Testis (tissue), 3 donors: ENCODE measurements around the gene NHEJ1. TPM values are rescaled to one million over a fixed set of nuclear protein-coding genes. Genes with fewer than 3 reads are reported as not detected.

Source experiments
- DNase-seq: peaks from one replicate; pipeline ENCODE4 v3.0.0-alpha.2; 2019
- H3K27ac ChIP-seq, 2 donors: fragments of 200-600 bp; sonication (generic); one replicate each; pipeline ENCODE4 v1.5.1; 2019
- H3K27me3 ChIP-seq: fragments of 200-600 bp; sonication (generic); one replicate; pipeline ENCODE4 v1.5.1; 2019
- H3K36me3 ChIP-seq: fragments of 200-600 bp; sonication (generic); one replicate; pipeline ENCODE4 v1.5.1; 2017; ENCODE audit warnings: low read depth; ENCODE audit errors: missing control alignments
- H3K4me1 ChIP-seq: fragments of 200-600 bp; sonication (generic); one replicate; pipeline ENCODE4 v1.5.1; 2019
- H3K4me3 ChIP-seq, 2 donors: fragments of 200-600 bp; sonication (generic); one replicate each; pipeline ENCODE4 v1.5.1; 2017 to 2019
- H3K9me3 ChIP-seq: fragments of 200-600 bp; sonication (generic); one replicate; pipeline ENCODE4 v1.5.1; 2017
- CTCF ChIP-seq, 3 experiments: fragments of 450-650 bp in 2 of 3; fragments of 200-600 bp in 1 of 3; sonication (generic) in 1 of 3; IDR thresholded peaks; one replicate each; pipeline ENCODE4 v1.5.1; 2016 to 2019; ENCODE audit warnings: antibody characterized with exemption in 3 of 3, mild to moderate bottlenecking in 2 of 3, moderate library complexity in 1 of 3
- POLR2A ChIP-seq: fragments of 450-650 bp; IDR thresholded peaks from one replicate; pipeline ENCODE4 v1.6.1; 2017; ENCODE audit warnings: antibody characterized with exemption, mild to moderate bottlenecking, moderate library complexity
- WGBS, 2 donors: methylation state at CpG; one replicate each; pipeline ENCODE4 v1.1.5; 2018; 5-methylcytosine and 5-hydroxymethylcytosine counted together
- intact Hi-C: fragments of 100-400 bp; cut with DNase I; formaldehyde crosslinking; loops from one replicate; pipeline ENCODE4 v1.15.1; 2023; ENCODE audit warnings: low total_unique reads
- polyA plus RNA-seq: library from polyadenylated mRNA; stranded (reverse); fragments of 350-450 nt; fragmentation: Illumina TruSeq; extraction: RNeasy Lipid Tissue Mini Kit (QIAGEN cat#74804); gene quantifications from one replicate; pipeline ENCODE4 v1.2.3, GENCODE V29; 2014; ENCODE audit warnings: low read depth, low replicate concordance; ENCODE audit not compliant: insufficient read depth
- total RNA-seq, 2 donors: library from RNA; depleted of rRNA; stranded (reverse); fragments of >200 nt; gene quantifications; one replicate each; pipeline ENCODE4 v1.2.3, GENCODE V29; 2016

The NHEJ1 gene
- total and polyA plus RNA-seq, 3 donors from 2014 or later: 33.4 to 67.0 (median 38.5) TPM

GRCh38 chr2:219176818-219177551 is 16.4 kb upstream of the NHEJ1 start, which contains the start of gene CNPPD1:
Gene CNPPD1 (minus strand): TSS chr2:219176925. CDS start chr2:219176828, 97 bp downstream.
- Histone ChIP-seq H3K9me3 (no peaks in the 10 kb centered on the region), H3K4me3 (peak within 1 kb of the TSS; percentile 91 to 98), H3K36me3 (no peaks in the 10 kb centered on the region), H3K27me3 (no peaks in the 10 kb centered on the region), H3K4me1 (peaks cover 16% of the 10 kb centered on the region), H3K27ac (peak within 1 kb of the TSS; percentile 95 to 99)
- WGBS, 2 donors: 0 to 1% methylated on average over 17 to 56 of the region's 69 CpGs
- TF ChIP-seq POLR2A: peak; percentile 70
- TF ChIP-seq CTCF (IDR thresholded peaks at IDR 0.05): peak in 1 of 3 experiments; percentile 27
- intact Hi-C loops: no loop called here
- DNase-seq: peak; percentile 88

GRCh38 chr2:219175928-219176817 is 15.6 kb upstream of the NHEJ1 start:
- H3K4me3 ChIP-seq: peak overlapping the region; percentile 91 to 98
- intact Hi-C loops: no loop called here
- DNase-seq: peak; percentile 59
- H3K36me3 ChIP-seq: no peaks in the 10 kb centered on the region
- peaks cover 16% of the 10 kb centered on the region for H3K4me1 ChIP-seq
- H3K9me3 ChIP-seq: no peaks in the 10 kb centered on the region
- peak overlapping the region; percentile 95 to 99 for H3K27ac ChIP-seq
- no peak for TF ChIP-seq CTCF (IDR thresholded peaks at IDR 0.05)
- no peak for TF ChIP-seq POLR2A
- H3K27me3 ChIP-seq: no peaks in the 10 kb centered on the region
- 2 to 8% methylated on average over 11 to 43 of the region's 45 CpGs for WGBS, 2 donors

GRCh38 chr2:219175486-219175885 is 14.9 kb upstream of the NHEJ1 start:
- intact Hi-C loops: no loop called here
- WGBS, 2 donors: 81 to 83% methylated on average over 7 of the region's 7 CpGs
- TF ChIP-seq CTCF (IDR thresholded peaks at IDR 0.05): no peak
- TF ChIP-seq POLR2A: no peak
- Histone ChIP-seq H3K9me3 (no peaks in the 10 kb centered on the region), H3K4me1 (peaks cover 16% of the 10 kb centered on the region), H3K36me3 (no peaks in the 10 kb centered on the region), H3K4me3 (no peak overlapping the region), H3K27ac (peak overlapping the region; percentile 95 to 99), H3K27me3 (no peaks in the 10 kb centered on the region)
- DNase-seq: peak; percentile 7

GRCh38 chr2:219174801-219175200 is 14.2 kb upstream of the NHEJ1 start:
- Histone ChIP-seq H3K4me1 (peaks cover 16% of the 10 kb centered on the region), H3K27me3 (no peaks in the 10 kb centered on the region), H3K36me3 (no peaks in the 10 kb centered on the region), H3K9me3 (no peaks in the 10 kb centered on the region), H3K4me3 (no peak overlapping the region), H3K27ac (no peak overlapping the region)
- intact Hi-C loops: no loop called here
- DNase-seq: no peak
- TF ChIP-seq POLR2A (no peak), CTCF (IDR thresholded peaks at IDR 0.05) (no peak)
- WGBS, 2 donors: 82% methylated on average over 7 of the region's 7 CpGs
